ENCODE measurements around the gene CA5A. TPM values are rescaled to one million over a fixed set of nuclear protein-coding genes. Genes with fewer than 3 reads are reported as not detected.
A peak's percentile ranks its signal among the peaks of the same experiment; 100 is the strongest.

The CA5A gene
- total and polyA plus RNA-seq, 2 of the 13 experiments (the other 11 are each of a cell fraction or from before 2014, with no cell fraction given), result 66.8 to 106 TPM

DNA sequence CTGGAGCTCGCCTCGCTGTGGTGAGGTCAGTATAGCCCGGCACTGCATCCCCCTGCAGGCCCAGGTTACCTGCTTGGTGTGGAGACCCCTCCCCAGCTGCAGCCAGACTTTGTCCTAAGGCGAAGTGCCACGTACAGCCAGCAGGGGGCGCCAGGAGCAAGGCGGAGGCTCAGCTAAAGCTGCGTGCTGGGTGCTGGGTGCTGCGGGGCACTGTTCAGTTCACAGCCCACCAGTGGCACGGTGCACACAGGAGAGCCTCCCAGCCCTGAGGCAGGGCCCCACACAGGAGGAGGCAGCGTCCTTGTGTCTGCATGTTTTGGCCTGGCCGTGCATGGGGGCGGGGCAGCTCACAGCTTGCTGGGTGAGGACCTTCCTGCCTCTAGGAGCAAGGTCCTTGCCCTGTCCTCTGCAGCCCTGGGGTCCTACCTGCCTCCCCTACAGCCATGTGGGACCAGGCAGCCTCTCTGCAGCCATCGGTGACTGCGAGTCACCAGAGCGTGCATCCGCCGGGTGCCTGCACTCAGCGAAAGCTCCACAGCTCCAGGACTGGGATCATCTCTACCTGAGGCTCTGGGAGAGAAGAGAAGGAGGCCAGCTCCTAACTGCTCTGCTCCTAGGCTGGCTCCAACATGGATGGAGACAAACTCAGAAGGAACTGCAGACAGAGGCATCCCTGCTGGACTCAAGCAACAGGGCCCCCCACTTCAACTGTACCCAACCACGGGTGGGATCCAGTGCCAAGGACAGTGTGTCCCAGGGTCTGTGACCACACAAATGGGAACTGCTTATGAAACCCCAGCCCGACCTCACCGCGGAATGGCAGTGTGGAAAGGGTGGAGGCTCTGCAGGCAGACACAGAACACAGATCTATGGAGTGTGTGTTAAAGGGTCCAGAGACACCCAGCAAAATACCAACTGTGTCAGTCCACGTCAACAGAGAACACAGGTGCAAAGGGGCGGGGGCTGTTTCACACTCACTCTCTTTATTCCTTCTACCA, 86.0 kb downstream of the CA5A start (continued):
- TF ChIP-seq, protein P1, sequence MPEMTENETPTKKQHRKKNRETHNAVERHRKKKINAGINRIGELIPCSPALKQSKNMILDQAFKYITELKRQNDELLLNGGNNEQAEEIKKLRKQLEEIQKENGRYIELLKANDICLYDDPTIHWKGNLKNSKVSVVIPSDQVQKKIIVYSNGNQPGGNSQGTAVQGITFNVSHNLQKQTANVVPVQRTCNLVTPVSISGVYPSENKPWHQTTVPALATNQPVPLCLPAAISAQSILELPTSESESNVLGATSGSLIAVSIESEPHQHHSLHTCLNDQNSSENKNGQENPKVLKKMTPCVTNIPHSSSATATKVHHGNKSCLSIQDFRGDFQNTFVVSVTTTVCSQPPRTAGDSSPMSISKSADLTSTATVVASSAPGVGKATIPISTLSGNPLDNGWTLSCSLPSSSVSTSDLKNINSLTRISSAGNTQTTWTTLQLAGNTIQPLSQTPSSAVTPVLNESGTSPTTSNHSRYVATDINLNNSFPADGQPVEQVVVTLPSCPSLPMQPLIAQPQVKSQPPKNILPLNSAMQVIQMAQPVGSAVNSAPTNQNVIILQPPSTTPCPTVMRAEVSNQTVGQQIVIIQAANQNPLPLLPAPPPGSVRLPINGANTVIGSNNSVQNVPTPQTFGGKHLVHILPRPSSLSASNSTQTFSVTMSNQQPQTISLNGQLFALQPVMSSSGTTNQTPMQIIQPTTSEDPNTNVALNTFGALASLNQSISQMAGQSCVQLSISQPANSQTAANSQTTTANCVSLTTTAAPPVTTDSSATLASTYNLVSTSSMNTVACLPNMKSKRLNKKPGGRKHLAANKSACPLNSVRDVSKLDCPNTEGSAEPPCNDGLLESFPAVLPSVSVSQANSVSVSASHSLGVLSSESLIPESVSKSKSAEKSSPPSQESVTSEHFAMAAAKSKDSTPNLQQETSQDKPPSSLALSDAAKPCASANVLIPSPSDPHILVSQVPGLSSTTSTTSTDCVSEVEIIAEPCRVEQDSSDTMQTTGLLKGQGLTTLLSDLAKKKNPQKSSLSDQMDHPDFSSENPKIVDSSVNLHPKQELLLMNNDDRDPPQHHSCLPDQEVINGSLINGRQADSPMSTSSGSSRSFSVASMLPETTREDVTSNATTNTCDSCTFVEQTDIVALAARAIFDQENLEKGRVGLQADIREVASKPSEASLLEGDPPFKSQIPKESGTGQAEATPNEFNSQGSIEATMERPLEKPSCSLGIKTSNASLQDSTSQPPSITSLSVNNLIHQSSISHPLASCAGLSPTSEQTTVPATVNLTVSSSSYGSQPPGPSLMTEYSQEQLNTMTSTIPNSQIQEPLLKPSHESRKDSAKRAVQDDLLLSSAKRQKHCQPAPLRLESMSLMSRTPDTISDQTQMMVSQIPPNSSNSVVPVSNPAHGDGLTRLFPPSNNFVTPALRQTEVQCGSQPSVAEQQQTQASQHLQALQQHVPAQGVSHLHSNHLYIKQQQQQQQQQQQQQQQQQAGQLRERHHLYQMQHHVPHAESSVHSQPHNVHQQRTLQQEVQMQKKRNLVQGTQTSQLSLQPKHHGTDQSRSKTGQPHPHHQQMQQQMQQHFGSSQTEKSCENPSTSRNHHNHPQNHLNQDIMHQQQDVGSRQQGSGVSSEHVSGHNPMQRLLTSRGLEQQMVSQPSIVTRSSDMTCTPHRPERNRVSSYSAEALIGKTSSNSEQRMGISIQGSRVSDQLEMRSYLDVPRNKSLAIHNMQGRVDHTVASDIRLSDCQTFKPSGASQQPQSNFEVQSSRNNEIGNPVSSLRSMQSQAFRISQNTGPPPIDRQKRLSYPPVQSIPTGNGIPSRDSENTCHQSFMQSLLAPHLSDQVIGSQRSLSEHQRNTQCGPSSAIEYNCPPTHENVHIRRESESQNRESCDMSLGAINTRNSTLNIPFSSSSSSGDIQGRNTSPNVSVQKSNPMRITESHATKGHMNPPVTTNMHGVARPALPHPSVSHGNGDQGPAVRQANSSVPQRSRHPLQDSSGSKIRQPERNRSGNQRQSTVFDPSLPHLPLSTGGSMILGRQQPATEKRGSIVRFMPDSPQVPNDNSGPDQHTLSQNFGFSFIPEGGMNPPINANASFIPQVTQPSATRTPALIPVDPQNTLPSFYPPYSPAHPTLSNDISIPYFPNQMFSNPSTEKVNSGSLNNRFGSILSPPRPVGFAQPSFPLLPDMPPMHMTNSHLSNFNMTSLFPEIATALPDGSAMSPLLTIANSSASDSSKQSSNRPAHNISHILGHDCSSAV (CRISPR knock-in tag; IDR thresholded peaks at IDR 0.05; ENCODE audit: borderline replicate concordance), result no peak
- TF ChIP-seq, protein P2, sequence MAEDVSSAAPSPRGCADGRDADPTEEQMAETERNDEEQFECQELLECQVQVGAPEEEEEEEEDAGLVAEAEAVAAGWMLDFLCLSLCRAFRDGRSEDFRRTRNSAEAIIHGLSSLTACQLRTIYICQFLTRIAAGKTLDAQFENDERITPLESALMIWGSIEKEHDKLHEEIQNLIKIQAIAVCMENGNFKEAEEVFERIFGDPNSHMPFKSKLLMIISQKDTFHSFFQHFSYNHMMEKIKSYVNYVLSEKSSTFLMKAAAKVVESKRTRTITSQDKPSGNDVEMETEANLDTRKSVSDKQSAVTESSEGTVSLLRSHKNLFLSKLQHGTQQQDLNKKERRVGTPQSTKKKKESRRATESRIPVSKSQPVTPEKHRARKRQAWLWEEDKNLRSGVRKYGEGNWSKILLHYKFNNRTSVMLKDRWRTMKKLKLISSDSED (CRISPR knock-in tag; IDR thresholded peaks at IDR 0.05), result no peak
- TF ChIP-seq FOSL2 (CRISPR knock-in tag; IDR thresholded peaks at IDR 0.05) (peak; percentile 73; the same call in 1 of the 2 replicates), ZNF282 (IDR thresholded peaks at IDR 0.05; ENCODE audit: partially characterized antibody) (no peak), CREB1 (IDR thresholded peaks at IDR 0.05) (no peak), CREB1 (CRISPR knock-in tag; IDR thresholded peaks at IDR 0.05) (no peak), KLF12 (CRISPR knock-in tag; IDR thresholded peaks at IDR 0.05; ENCODE audit: borderline replicate concordance) (peak; percentile 62; the same call in 1 of the 2 replicates), PAF1 (CRISPR knock-in tag; IDR thresholded peaks at IDR 0.05) (peak; percentile 64; the same call in 1 of the 2 replicates), ZNF484 (CRISPR knock-in tag; IDR thresholded peaks at IDR 0.05; ENCODE audit: borderline replicate concordance, low read depth) (no peak), ZNF44 (CRISPR knock-in tag; IDR thresholded peaks at IDR 0.05) (peak; percentile 79; the same call in 1 of the 2 replicates), NCOR1 (IDR thresholded peaks at IDR 0.05; ENCODE audit: borderline replicate concordance, low read length) (peak; percentile 81), ZNF644 (CRISPR knock-in tag; IDR thresholded peaks at IDR 0.05; ENCODE audit: low read depth) (no peak), HMG20B (CRISPR knock-in tag; conservative IDR thresholded peaks at IDR 0.05) (peak; percentile 85; the same call in 1 of the 2 replicates)
- TF ChIP-seq, protein P3, sequence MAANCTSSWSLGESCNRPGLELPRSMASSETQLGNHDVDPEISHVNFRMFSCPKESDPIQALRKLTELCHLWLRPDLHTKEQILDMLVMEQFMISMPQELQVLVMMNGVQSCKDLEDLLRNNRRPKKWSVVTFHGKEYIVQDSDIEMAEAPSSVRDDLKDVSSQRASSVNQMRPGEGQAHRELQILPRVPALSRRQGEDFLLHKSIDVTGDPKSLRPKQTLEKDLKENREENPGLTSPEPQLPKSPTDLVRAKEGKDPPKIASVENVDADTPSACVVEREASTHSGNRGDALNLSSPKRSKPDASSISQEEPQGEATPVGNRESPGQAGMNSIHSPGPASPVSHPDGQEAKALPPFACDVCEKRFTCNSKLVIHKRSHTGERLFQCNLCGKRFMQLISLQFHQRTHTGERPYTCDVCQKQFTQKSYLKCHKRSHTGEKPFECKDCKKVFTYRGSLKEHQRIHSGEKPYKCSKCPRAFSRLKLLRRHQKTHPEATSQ (CRISPR knock-in tag; IDR thresholded peaks at IDR 0.05; ENCODE audit: borderline replicate concordance), result no peak
